Stimulated activated CD8-positive, alpha-beta memory T cell treated with anti-CD3 and anti-CD28 coated beads, Interleukin-15, amount 100 ng/mL, for 24 hours (primary cell): ENCODE results near the gene DCAF17.
A peak's percentile ranks its signal among the peaks of the same experiment; 100 is the strongest.

Experiments
- DNase-seq: peaks from one replicate; pipeline ENCODE4 v3.0.0-alpha.2; 2020; ENCODE audit warnings: low read depth

Gene DCAF17

GRCh38 chr2:171434013-171434989, at the start of gene DCAF17:
DCAF17 (plus strand) TSS chr2:171434226; CDS start chr2:171434578, 352 bp downstream.
- DNase-seq, result peak; percentile 79

- no peak for DNase-seq
These were observed 47.4 kb upstream of the DCAF17 start for GRCh38 chr2:171386627-171387026.

- no peak for DNase-seq
These were observed 47.0 kb upstream of the DCAF17 start for GRCh38 chr2:171387052-171387451.

- DNase-seq, result no peak
These were observed 44.7 kb upstream of the DCAF17 start for GRCh38 chr2:171389325-171389724.

- DNase-seq, result no peak
These were observed 44.2 kb upstream of the DCAF17 start for GRCh38 chr2:171389780-171390179.

GRCh38 chr2:171390941-171391516, 43.0 kb upstream of the DCAF17 start:
- DNase-seq, result no peak

- DNase-seq, result no peak
These were observed 42.5 kb upstream of the DCAF17 start for GRCh38 chr2:171391532-171391931.

- DNase-seq, result no peak
These were observed 40.5 kb upstream of the DCAF17 start for GRCh38 chr2:171393487-171393886.

GRCh38 chr2:171394164-171394740, 39.8 kb upstream of the DCAF17 start:
- DNase-seq, result no peak

GRCh38 chr2:171399292-171399691, 34.7 kb upstream of the DCAF17 start:
- no peak for DNase-seq

GRCh38 chr2:171400395-171400794, 33.6 kb upstream of the DCAF17 start:
- DNase-seq, result no peak

GRCh38 chr2:171401947-171402346, 32.1 kb upstream of the DCAF17 start:
- DNase-seq, result no peak

- DNase-seq, result no peak
These were observed 31.0 kb upstream of the DCAF17 start for GRCh38 chr2:171402906-171403580.

GRCh38 chr2:171404261-171404660, 29.8 kb upstream of the DCAF17 start:
- DNase-seq, result no peak

GRCh38 chr2:171404719-171405118, 29.3 kb upstream of the DCAF17 start:
- no peak for DNase-seq

GRCh38 chr2:171405546-171405945, 28.5 kb upstream of the DCAF17 start:
- DNase-seq, result no peak

- no peak for DNase-seq
These were observed 28.0 kb upstream of the DCAF17 start for GRCh38 chr2:171406044-171406443.

- no peak for DNase-seq
These were observed 26.9 kb upstream of the DCAF17 start for GRCh38 chr2:171407030-171407675.

GRCh38 chr2:171407676-171408044, 26.4 kb upstream of the DCAF17 start:
- DNase-seq, result no peak

GRCh38 chr2:171409436-171409971, 24.5 kb upstream of the DCAF17 start:
- DNase-seq, result no peak

- DNase-seq, result no peak
These were observed 23.9 kb upstream of the DCAF17 start for GRCh38 chr2:171410101-171410500.

- DNase-seq, result no peak
These were observed 23.4 kb upstream of the DCAF17 start for GRCh38 chr2:171410624-171411023.
